Measurements from ENCODE around the gene LASP1.

DNA sequence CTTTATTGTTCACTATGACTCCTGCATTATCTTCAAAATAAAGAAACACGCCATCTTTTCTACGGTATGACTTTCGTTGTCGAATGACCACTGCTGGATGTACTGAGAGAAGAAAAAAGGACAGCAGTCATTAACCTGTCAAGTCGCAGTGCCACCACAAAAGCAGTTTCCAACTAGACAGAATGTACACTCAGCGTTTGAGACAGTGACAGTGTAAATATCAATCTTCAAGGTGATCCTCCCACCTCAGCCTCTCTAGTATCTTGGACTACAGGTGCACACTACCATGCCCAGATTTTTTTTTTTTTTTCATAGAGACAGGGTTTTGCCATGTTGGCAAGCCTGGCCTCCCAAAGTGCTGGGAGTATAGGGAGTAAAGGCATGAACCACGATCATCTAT is 19.5 kb upstream of the LASP1 start:
- TF ChIP-seq, protein P1, sequence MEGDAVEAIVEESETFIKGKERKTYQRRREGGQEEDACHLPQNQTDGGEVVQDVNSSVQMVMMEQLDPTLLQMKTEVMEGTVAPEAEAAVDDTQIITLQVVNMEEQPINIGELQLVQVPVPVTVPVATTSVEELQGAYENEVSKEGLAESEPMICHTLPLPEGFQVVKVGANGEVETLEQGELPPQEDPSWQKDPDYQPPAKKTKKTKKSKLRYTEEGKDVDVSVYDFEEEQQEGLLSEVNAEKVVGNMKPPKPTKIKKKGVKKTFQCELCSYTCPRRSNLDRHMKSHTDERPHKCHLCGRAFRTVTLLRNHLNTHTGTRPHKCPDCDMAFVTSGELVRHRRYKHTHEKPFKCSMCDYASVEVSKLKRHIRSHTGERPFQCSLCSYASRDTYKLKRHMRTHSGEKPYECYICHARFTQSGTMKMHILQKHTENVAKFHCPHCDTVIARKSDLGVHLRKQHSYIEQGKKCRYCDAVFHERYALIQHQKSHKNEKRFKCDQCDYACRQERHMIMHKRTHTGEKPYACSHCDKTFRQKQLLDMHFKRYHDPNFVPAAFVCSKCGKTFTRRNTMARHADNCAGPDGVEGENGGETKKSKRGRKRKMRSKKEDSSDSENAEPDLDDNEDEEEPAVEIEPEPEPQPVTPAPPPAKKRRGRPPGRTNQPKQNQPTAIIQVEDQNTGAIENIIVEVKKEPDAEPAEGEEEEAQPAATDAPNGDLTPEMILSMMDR (IDR thresholded peaks at IDR 0.05), result no peak
- TF ChIP-seq POLR2AphosphoS5 (IDR thresholded peaks at IDR 0.05), result no peak
- no peak for TF ChIP-seq POLR2A (IDR thresholded peaks at IDR 0.05)
